ENCODE data around the gene PARVA. TPM values are rescaled to one million over a fixed set of nuclear protein-coding genes. Genes with fewer than 3 reads are reported as not detected.

Gene PARVA, protein sequence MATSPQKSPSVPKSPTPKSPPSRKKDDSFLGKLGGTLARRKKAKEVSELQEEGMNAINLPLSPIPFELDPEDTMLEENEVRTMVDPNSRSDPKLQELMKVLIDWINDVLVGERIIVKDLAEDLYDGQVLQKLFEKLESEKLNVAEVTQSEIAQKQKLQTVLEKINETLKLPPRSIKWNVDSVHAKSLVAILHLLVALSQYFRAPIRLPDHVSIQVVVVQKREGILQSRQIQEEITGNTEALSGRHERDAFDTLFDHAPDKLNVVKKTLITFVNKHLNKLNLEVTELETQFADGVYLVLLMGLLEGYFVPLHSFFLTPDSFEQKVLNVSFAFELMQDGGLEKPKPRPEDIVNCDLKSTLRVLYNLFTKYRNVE
- polyA plus RNA-seq = 11.5 and 14.0 TPM in 2 replicates

DNA sequence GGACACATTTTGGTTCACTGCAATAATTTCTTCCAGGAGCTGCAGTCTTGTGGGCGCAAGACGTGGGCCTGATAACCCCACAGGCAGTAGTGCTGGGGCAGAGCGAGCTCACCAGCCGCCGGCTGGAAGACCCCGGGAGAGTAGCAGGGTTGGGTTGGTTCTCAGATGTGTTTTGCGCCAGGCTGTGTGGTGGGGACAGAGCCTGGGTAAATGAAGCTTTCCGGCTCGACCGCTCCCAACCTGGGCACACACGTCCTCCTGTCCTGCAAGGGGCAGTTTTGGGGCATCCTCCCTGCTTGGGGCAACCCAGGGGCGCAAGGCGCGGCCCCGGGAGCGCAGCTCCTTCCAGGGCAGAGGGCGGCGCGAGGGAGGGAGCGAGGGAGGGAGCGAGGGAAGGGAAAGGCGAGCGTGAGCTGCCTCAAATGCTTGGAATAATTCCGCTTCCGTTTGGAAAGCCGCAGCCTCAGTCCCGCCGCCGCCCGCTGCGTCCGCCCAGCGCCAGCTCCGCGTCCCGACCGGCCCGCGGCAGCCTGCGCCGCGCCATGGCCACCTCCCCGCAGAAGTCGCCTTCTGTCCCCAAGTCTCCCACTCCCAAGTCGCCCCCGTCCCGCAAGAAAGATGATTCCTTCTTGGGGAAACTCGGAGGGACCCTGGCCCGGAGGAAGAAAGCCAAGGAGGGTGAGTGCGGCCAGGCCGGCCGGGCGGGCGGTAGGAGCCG is at the start of gene PARVA:
PARVA (plus strand) TSS at position 466 of the 718 bp plus-strand sequence; CDS start at position 543, 77 bp downstream.

